HG02884 (cell line): ENCODE data around the gene RIC1.
"Not testable (repeated sequence)": the region's sequence is repeated elsewhere in the genome, so short reads cannot be mapped to it uniquely, and the experiment has no call there.

Source experiments
- ATAC-seq: cut with Tn5 transposase; IDR thresholded peaks from one replicate; pipeline ENCODE4 v1.9.1; 2021; ENCODE audit warnings: mild to moderate bottlenecking, moderate library complexity; ENCODE audit not compliant: unreplicated experiment

Gene RIC1

DNA sequence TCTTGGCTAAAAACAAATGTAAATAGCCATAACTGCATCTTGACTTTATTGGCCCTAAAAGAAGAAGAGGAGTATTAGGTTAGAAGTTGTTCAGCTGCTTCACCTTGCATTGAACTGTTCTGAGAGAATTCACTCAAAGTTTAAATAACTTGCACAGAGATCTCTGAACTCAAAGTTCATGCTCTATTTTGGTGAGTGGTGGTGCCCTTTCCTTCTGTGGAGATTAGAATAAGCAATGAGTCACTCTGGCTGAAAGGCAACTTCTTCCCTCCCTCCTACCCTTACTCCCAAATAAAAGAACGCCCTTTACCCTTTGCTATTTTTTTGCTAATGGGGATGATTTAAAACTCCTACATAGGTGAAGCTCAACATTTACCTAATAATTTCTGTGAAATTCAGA is 155.1 kb downstream of the RIC1 start:
- ATAC-seq: no peak

DNA sequence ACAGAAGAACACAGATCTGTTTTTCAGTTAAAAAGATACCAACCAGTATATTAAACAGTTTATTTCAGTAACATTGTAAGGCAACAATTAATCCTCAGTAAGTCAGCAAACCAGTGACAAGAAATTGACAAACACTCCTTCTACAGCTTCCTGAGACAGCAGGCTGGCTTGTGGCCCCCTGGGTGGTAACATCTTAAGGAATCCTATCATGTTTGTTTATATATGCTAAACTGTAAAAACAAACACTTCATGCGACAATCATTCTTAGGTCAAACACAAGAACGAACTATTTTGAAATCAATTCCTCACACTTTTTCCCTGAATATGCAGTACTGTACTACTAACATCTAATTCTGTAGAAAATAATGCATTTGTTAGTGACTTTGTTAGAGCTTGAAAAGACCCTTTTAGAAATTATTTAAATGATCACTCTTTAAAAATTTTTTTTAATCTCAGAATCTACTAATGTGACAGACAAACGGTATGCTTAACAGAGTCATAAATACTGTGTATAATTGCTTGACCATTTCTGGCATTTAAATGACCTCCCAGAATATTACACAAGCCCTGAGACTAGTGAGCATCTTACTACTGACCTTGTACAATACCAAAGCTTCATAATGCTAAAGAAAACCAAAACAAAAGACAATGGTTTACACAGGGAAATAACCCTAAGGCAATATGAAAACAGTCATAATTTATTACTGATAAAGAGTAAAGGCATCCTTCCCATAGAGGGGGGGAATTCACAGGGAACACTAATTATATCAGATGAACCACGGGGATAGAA is 155.8 kb downstream of the RIC1 start:
- no peak for ATAC-seq

DNA sequence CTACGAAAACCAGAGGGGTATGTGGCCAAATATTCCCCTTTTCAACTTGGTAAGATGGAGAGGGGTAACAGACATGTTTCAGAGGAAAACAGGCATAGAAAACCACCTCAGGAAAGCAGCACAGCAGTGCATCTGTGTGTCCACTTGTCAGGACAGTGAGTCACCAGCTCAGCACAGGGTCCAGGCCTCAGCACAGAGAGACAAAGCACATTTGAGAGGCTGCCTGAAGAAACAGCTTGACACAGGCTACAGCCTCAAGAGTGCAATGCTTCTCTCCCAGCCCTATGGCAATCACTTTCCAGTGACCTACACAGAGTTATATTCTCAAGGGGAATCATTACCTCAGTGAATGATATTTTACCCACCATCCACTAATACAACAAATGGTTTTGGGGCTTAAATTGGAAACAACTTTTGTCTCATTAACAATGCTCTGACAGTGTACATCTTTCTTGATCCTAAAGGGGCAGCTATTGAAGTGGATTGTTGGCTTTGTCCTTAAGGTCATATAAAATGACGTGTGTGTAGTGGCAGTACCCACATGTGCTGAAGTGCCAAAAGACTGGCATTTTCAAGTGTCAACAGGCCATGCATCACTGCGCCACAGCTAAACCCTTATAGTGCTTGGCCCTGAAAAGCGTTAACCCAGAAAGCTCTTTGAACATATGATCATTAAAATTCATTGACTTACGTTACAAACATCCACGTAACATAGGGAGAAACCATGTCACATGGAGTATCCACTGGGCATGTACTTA is 157.6 kb downstream of the RIC1 start:
- ATAC-seq: no peak

DNA sequence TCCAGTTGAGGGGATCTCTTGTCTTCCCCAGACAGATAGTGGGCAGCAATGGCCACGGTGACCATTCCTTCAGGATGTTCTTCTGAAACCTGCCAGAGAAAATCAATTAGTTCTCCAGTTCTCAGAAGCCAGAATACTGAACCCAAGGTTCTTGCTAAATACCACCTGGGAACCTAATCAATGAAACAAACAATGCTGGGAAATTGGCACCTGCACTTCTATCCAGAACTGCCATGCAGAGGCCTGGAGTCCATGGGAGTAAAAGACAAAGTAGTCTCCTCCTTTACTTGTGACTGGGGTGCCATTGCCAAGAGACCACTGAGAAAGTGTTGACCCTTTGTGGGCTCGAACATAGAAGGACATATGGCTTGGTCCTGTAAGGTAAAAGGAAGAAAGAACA is 158.3 kb downstream of the RIC1 start:
- ATAC-seq: no peak

DNA sequence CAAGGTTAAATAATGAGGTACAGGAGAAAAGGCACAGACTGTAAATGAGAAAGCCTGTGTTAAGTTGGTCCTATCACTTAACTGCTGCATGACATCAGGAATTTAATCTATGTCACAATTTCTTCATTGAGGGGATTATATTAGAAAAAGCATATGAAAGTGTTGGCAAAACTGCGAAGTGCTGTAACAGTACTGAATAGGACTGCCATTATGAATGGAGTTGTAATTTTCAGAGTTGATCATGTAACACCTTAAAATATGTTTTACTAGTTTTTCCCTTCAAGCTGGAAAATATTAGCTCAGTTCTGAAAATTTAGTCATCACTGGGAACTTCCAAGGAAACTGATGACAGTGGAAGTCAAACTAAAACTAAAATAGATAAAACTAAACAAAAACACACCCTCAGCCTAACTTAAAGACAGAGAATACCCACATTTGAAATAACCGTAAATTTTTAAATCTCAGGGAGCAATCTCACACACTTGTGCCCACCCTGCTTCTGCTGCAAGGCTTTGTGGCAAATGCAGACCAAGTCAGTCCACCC is 158.9 kb downstream of the RIC1 start:
- no peak for ATAC-seq

DNA sequence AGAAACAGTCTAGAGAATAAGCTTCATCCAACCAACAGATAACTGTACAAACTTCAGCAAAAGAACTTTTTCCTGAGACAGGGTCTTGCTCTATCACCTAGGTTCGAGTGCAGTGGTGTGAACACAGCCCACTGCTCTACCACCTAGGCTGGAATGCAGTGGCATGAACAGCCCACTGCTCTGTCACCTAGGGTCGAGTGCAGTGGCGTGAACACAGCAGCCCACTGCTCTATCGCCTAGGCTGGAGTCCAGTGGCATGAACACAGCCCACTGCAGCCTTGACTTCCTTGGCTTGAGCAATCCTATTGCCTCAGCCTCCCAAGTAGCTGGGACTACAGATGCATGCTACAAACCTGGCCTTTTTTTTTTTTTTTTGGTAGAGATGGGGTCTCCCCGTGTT is 160.6 kb downstream of the RIC1 start:
- no peak for ATAC-seq

DNA sequence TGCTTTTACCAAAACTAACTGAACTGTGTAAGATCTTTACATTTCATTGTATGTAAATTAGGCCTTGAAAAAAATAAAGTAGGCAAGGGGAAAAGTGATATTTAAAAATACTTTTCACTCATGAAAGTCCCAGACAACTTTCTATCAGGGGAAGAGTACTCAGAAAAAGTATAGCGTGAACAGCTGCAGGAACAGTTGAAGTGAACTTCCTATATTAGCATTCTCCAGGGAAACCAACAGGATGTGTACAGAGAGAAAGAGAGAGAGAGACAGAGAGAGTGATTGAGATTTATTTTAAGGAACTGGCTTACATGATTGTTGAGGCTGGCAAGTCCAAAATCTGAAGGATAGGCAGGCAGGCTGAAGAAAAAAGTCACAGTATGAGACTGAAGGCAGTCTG is 162.0 kb downstream of the RIC1 start:
- ATAC-seq: no peak

DNA sequence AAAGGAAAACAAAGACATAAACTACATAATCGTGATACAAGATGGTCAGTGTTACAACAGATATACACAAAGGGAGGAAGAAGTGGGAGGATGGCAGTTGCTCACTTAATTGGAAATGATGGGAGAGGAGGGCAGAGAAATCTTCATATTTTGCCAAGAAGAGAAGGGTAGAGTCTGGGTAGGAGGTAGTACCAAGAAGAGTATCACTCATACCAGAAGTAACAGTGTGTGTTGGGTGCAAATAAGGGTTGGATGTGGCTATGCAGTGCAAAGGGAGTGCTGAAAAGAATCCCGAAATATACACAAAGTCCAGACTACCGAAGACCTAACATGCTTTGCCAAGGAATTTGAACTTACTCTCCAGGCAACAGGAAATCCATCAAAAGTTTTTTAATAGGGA is 163.0 kb downstream of the RIC1 start:
- ATAC-seq: no peak

DNA sequence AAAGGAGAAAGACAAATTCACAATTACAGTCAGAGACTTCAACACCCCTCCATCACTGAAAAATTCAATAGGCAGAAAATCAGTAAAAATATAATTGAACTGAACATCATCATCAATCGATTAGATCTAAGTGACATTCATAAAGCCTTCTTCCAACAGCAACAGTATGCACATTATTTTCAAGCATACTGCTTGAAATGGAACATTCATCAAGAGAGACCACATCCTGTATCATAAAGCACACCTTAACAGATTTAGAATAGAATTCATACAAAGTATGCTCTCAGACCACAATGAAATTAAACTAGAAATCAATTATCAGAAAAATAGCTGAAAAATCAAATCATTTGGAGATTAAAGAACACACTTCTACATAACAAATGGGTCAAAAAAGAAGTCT is 164.9 kb downstream of the RIC1 start:
- ATAC-seq: no peak

DNA sequence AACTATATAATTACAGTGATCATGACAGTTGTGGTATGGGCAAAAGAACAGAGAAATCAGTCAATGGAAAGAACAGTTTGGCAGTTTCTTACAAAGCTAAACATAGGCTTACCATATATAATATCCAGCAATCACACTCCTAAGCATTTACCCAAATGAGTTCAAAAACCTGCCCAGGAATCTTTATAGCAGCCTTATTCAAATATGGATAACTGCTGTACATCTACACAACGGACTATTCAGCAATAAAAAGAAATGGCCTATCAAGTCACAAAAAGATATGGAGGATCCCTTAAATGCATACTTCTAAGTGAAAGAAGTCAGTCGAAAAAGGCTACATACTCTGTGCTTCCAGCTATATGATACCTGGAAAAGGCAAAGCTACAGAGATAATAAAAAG is 167.4 kb downstream of the RIC1 start:
- no peak for ATAC-seq

DNA sequence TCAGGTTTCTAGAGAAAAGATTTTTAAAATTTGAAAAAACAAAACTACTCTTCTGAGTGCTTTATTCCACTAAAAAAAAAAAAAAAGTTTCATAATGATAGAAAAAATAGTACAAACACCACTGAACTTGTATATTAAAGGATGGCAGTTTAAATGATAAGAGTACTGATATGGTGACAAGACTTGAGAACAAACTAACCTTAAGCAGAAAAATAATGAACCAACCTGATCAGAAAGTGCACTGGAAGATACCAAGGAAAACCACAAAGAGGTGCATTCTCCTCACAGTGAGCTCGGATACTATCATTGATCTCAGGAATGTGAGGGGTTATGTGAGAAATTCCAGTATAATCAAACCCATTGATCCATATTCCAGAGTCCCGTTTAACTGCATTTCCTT is 169.7 kb downstream of the RIC1 start:
- ATAC-seq: no peak

DNA sequence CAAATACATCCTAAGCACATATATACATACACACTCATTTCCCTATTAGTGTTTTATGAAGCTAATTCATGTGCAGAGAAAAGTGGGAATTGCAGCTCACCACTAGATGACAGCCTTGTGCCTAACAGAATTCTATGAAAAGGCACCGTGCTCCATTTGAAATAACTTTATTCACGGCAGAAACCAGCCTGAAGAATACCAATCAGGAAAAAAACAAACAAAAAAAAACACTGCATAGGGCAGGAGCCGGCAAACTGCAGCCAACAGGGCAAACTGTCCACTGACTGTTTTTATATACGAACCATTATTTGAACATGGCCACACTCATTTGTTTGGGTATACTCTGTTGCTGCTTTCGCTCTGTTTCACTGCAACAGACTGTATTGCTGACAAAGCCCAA is 170.4 kb downstream of the RIC1 start:
- ATAC-seq: no peak

DNA sequence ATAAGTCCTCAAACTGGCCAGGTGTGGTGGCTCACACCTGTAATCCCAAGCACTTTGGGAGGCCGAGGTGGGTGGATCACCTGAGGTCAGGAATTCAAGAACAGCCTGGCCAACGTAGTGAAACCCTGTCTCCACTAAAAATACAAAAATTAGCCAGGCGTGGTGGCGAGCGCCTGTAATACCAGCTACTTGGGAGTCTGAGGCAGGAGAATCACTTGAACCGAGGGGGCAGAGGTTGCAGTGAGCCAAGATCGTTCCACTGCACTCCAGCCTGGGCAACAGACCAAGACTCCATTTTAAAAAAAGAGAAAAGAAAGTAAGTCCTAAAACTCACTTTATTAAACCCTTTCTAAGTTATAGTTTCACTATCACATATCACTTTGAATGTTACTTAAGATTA is 171.5 kb downstream of the RIC1 start:
- ATAC-seq: not testable (repeated sequence)

DNA sequence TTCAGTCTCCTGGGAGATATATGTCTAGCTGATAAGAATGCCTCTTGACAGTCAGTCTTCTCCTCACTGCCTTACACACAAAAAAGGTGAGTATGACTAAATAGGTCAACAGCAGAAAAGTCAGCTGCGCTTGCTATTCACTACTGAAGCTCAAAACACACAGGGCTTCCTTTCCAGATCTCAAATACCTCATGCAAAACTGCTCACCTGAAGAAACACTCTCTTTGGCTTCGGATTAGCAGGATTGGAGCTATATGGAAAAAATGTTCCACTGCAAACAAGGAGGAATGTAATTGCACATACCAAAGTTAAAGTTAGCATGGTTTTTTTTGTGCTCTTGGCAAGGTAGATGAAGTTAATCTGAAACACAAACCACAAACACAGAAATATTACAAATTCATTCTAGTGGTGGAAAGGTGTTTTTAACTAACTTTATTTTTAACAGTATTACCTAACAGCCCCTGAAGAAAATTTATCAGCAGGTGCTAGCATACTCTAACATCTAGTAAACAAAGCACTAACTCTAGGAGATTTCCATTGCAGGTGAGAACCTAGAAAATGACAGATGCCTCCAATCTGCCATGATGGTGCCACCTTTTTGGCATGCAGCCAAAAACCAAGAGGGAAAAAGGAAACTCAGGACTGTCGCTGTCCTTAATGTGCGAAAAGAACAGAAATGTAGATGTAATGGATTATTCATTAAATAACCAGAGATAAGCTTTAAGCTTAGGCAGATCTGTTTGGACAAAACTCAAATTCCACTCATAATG is 172.2 kb downstream of the RIC1 start:
- no peak for ATAC-seq

DNA sequence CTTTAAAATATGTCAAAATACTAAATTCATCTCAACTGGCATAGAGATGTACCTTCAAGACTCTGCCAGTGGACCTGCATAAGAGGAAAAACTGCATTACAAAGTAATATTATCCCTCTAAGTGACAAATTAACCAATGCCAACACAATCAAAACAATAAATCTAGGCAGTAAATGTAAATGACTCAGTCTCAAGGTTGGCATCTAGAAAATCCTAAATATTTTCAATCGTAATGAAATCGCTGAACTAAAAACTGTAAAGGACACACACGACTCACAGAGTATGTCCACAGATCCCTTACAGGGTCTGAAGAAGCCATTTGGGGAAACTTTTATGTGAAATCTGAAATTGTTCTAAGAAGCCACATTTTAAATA is 172.8 kb downstream of the RIC1 start:
- ATAC-seq: no peak

DNA sequence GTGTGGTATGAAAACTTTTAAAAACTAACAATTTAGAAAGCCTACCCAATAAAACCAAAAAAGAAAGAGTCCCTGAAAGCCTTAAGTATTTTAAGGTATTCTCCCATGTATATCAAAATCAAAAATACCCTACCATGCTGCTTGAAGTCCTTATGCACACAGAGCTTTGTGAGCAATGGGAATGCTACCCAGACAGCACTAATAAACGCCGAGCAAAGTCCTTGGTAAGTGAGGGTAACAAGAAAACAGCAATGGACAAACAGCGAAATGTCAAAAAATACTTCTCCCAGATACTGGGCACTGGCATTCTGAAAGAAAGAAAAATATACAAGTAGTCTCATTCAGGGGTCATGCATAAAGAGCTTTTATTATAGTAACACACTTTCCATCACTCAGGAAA is 176.6 kb downstream of the RIC1 start:
- no peak for ATAC-seq

DNA sequence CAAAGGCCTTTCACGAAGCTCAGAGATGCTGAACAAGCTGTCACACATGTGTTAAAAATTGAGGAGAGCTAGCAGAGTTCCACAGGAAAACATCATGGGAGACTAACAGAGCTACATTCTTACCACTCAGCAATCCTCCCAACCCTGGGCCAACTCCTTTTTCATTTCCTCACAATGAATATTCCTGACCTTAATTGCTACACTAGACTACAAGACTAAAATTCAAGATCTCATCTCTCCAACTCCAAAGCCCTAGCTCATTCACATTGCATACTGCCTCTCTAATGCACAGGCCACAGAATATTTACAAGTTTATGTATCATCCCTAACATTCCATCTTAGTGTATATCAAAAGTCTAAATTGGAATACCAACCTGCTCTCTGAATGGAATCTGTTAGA is 182.8 kb downstream of the RIC1 start:
- no peak for ATAC-seq

DNA sequence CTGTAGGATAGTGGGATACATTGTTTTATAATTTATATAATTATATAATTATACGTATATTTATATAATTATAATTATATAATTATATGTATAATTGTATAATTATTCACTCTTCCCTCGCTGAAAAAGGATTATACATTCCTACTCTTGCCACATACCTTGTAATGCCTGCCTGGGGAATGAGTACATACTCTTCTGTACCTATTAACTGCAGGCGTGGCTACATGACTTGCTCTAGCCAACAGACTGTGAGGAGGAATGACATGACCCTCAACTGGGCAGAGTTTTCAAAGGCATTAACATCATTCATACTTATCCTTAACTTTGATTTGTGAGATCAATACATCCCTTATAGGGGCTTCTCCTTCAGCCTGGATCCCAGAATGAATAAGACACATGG is 184.9 kb downstream of the RIC1 start:
- ATAC-seq: no peak

DNA sequence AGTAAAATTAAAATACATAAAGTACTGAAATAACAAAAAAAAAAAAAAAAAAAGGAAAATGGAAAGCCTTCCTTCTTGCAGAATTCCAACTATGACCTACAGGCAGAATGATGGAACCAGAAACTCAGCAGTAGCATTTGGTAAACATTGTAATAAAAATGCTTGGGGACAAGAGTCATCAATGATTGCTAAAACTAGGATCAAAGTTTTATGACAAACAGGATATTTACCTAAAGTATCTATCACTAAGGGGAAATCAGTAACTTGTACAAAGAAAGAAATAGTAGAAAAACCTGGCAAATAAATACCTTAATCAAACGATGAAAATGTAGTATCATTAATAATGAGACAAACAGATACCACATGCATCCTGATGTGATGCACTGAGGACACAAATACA is 186.6 kb downstream of the RIC1 start:
- no peak for ATAC-seq

DNA sequence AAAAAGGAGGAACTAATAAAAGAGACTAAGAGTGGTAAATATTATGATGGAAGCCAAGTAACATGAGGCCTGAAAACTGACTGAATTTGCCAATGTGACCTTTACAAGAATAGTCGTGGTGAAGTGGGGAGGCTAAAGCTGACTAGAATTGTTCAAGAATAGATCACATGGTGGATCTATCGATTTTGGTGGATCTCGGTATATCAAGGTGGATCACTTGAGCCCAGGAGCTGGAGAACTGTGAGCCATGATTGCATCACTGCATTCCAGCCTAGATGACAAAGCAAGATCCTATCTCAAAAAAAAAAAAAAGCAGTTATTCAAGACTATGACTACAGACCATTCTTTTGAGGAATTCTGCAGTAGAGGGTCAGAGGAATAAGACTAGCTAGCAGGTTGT is 189.0 kb downstream of the RIC1 start:
- no peak for ATAC-seq

DNA sequence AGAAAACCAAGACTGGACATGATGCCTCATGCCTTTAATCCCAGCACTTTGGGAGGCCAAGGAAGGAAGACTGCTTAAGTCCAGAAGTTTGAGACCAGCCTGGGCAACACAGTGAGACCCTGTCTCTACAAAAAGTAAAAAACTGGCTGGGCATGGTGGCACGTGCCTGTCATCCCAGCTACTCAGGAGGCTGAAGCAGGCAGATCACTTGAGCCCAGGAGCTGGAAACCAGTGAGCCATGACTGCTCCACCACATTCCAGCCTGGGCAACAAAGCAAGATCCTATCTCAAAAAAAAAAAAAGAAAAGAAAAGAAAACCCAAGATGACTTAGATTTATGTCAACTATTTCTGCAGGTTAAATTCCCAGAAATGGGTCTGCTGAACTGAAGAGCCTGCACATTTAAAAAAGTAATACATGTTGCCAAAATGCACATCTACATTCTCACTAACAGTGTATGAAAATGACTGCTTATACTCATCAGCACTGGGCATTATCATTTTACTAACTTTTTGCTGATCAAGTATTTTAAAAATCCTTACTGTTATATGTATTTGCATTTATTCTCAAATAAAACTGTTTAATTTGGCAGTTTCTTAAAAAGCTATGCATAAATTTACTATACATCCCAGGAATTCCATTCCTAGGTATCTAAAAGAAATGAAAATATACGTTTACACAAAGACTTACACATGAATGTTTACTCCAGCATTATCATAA is 189.7 kb downstream of the RIC1 start:
- no peak for ATAC-seq
